HG03575 (cell line): Measurements from ENCODE around the gene SLC5A12.

Experiments used
- ATAC-seq: cut with Tn5 transposase; IDR thresholded peaks from one replicate; pipeline ENCODE4 v1.9.1; 2021; ENCODE audit not compliant: unreplicated experiment, insufficient number of reproducible peaks, low FRiP score; ENCODE audit errors: extremely low read depth

Gene SLC5A12

DNA sequence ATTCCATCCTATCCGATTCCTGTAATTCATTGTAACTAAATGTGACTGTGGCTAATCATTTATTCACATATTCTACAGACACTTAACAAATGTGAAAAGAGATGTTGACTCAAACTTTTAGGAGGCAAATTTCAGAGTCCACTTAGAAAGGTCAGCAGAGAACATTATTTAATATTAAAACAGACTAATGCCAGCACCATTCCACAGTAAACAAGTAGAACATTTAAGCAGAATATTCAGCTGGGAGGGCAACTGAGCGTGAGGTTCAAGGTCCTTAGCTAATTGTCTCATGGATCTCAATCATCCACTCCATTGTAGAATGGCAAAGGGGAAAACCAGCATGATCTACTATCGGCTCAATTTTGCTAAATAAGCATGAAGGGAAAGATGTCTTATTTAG, 5.1 kb upstream of the SLC5A12 start:
- no peak for ATAC-seq

DNA sequence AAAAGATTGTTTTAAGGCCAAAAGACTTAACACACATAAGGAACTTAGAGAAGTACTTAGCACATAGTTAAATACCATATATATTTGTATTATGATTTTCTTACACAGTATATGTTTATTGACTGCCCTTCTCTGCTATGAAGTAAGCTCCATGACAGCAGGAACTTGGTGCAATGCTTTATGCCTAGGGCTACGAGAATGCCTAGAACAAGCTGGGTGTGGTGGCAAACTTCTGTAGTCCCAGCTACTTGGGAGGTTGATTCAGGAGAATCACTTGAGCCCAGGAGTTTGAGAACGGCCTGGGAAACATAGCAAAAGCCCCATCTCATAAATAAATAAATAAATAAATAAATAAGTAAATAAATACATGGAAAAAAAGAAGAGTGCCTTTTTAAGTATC, 1.9 kb downstream of the SLC5A12 start:
- ATAC-seq = no peak

DNA sequence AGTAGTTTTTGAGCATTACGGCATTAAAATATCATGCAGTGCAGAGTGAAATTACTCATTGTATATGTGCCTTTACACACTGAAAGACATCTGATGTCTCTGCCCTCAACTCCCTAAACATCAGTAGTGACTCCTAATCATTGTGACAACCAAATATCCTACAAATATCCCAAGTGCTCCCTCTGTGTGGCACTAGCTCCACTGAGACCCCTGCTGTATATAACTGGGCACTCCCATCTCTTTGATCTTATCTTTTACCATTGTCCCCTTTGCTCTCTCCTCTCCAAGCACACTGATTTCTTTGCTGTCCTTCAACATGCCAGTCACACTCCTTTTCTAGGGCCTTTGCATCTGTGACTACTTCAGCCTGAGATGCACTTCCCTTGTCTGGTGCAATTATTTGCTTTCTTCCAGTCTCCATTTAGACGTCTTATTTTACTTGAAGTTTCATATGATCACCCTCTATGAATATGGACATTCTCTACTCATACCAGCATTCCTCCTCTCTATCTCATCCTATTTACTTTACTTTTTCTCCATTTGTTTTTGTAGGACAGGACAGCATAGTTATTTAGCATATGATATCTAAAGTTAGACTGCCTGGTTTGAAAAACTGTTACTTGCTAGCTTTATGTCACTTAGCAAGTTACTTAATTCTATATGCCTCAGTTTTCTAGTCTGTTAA, 2.4 kb downstream of the SLC5A12 start:
- ATAC-seq = no peak

DNA sequence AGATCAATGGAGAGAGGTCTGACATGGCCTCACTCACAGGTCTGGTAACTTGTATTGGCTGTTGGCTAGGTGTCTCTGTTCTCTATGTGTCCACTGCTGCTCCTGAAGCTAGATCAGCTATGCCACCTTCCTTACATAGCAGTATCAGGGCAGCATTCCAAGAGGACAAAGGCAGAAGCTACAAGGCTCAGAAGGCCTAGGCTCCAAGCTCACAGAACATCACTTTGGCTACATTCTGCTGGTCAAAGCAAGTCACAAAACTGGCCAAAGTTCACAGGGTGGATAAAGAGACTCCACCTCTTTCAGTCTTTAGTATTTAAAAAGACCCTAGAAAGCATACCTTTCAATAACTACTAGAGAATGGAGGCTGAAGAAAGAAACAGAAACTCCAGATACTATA, 4.1 kb downstream of the SLC5A12 start:
- no peak for ATAC-seq

DNA sequence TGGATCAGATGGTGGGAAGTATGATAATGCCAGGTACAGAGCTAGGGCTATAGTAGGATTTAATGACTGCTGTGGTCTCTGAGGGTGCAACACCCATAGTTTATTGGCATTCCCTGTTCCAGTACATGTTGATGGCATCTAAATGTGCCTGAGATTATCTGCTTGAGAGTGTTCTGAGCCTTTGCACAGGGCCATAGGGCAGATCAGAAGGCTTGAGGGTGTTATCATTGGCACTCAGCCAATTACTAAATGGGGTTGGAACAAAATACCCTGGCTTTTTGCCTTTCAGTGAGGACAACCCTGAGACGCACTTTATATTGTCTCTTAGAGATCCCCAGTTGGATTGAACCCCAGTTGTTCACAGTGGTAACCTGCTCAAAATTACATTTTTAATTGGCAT, 6.7 kb downstream of the SLC5A12 start:
- no peak for ATAC-seq

DNA sequence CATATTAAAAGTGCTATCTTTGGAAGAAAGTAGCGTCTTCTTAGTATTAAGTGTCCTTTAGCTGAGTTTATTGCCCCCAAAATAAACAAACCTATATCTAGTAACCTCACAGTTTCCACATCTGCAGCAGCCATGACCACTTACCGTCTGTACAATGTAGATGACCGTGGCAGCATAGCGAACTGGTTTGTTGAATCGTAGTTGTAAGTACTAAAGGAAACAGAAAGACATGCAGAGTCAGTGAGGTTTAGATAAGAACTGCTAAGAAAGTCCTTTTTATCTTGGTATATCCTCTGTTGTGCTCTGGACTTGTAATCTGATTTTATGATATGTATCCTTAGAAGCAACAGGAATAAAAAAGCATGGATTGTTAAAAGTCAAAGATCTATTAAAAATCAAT, 9.4 kb downstream of the SLC5A12 start:
- no peak for ATAC-seq

DNA sequence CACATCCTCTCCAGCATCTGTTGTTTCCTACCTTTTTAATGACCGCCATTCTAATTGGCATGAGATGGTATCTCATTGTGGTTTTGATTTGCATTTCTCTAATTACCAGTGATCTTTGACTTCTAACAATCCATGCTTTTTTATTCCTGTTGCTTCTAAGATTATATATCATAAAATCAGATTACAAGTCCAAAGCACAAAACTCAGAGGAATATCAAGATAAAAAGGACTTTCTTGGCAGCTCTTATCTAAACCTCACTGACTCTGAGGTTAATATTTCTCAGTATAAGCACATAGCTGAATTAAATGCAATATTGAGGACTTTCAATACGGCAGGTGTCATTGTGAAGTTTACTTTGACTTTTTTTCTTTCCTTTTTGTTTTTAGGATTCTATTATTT, 11.4 kb downstream of the SLC5A12 start:
- ATAC-seq = no peak

DNA sequence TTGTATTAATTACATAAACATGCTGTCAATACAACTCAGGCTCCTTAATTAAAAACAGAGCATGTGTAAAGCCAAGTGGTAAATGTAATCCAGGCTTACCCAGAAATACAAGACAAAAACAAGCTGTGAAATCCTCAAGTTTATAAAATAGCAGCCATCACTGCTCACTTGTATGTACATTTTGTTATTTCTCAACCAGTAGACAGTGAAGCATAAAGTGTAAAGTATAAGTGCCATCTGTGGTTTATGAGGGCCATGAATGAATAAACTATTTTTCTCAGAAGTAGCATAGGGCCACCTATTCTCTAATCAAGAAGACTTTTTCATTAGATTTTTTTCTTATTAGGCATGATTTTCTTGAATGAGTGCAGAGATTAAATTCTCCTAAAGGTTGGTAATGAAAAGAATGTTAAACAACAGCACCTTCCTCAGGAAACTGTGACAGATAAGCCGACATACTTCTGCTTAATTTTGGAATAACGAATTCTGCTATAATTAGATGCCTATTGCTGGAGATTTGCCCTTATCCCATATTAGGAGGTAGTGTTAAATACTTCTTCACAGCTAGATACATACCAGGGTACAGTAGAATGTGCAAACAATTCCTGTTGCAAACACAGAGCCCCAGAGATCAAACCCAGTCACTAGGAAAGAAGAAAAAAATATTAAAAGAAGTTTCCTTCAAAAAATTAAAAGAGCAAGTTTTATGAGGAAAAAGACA, 13.0 kb downstream of the SLC5A12 start:
- ATAC-seq = no peak

DNA sequence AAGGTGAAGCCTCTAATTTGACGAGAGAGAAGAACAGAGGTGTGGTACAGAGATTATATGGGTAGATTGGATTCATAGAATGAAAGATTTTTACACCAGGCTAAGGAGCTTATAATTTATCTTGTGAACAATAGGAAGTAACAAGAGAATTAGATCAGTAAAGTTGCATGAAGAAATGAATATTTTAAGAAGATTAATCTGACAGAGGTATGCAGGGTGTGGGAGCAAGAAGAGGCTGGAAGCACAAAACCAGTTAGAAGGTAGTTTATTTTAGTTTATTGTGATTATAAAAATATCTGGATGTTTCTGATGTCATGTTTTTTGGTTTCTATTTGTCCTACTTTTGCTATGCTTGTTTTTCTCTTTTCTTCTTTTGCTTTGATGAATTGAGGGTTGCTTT, 15.7 kb downstream of the SLC5A12 start:
- ATAC-seq = no peak

DNA sequence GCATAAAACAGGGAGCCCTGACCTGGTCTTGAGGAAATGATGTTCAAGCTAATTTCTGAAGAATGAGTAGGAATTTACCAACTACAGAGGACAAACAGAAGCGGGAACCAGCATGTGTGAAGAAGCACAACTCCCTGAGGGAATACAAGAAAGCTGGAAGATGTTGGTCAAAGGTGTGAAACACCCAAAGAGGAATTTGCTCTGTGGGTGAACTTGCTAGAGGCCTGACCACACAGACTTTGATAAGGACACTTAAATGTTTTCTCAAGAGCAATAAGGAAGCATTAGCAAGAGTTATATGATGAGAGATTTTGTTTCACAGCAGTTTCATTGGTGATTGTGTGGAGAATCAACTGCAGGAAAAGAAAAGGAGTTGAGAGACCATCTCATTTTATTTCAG, 17.6 kb downstream of the SLC5A12 start:
- ATAC-seq = no peak

DNA sequence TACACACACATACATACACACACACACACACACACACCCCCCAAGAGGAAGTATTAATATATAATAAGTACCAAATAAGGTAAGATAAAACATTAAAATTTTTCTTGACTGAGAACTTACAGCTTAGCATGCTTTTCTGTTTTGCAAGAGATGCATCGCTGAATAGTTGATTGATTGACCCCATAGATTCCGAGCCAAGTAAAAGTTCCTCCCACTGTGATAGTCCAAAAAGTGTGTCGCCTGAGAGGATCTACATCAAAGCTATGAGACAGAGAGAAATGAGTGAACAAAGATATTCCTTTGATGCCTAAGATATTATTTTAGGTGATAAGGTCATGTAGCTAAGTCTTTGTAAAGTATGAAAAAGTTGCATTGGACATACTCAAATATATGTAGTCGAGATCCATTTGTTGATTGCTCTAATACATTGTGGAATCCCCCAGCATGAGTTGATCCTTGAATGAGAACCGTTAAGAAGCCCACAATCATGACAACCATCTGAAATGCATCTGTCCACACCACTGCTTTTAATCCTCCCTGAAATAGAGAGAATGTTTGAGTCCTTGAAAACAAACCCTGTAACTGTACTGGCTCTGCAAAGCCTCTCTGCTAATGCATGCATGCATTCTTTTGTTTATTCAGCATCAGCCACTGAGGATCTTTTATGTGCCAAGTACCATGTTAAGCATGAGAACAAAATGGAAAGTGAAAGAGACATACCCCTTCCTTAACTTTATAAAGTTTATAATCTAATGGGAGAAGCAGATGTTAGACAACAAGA, 18.3 kb downstream of the SLC5A12 start:
- ATAC-seq = no peak

DNA sequence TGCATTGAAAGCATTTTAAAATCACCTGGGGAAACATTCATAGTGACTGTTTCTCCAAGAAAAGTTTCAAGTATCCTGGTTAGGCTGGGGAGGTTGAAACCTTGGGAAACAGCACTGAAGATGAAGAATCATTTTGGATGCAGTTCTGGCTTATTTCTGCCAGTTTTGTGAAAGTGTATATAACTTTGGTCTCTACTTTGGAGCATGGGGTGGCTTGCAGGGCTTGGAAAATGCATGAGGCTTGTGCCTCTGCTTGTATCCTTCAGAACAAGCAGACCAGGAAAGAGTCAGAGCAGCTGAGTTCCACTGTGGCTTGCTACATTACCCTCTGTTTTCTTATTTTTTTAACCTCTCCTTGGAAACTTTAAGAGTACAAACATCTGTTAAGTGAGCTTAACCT, 19.5 kb downstream of the SLC5A12 start:
- no peak for ATAC-seq

DNA sequence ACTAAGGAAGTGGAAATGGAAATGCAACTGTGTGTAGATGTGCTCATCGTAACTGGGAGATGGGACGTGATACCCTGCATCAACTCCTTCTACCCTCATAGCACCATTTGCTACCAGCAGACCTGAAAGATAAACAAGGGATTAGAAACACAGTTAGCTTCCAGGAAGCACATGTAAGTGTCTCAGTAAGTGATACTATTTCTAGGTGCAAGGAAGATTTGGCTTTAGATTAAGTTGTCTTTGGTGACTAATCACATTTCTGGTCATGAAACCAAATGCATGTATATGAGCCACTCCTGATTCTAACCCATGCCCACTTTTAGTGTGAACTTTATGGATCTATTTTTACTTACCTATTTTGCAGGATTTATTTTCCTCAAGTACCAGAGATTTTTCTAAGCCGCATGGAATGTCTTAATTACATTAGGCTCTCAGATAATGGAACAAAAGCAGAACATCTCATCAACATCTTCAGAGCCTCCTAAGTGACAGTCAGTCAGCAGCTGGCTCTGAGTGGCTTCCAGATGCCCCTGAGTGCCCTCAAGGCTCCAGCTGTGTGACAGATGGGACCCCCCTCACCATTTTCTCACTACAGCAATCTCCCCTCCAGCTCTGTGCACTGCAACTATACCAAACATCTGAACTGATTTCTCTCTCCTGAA, 21.2 kb downstream of the SLC5A12 start:
- ATAC-seq = no peak

DNA sequence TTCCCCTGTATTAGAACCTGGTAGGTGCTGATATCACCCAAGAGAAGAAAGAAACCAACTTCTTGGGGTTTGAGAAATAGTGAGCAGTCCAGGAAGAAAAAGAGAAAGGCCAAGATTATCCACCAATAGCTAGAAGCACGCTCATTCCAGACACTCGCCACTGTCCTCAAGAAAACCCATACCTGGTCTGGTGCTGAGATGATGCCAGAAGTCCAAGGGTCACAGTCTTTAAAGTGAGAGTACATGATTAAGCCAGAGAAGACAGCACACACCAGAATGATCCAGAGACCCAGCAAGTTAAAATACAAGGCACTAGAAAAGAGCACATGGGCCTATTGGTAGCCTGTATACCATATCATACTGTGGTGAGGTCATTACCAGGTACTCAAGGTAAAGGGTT, 23.6 kb downstream of the SLC5A12 start:
- no peak for ATAC-seq

DNA sequence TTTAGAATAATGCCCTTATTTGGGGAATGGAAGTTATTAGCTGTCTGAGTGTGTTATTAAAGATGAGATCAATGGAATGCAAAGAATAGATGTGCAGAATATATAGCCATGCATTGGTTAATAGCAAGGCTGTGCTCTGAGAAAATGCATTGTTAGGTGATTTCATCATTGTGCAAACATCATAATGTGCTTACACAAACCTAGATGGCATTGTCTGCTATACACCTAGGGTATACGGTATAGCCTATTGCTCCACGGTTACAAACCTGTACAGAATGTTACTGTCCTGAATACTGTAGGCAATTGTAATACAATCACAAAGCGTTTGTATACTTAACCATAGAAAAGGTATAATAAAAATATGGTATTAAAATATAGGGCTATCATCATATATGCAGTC, 25.5 kb downstream of the SLC5A12 start:
- no peak for ATAC-seq

DNA sequence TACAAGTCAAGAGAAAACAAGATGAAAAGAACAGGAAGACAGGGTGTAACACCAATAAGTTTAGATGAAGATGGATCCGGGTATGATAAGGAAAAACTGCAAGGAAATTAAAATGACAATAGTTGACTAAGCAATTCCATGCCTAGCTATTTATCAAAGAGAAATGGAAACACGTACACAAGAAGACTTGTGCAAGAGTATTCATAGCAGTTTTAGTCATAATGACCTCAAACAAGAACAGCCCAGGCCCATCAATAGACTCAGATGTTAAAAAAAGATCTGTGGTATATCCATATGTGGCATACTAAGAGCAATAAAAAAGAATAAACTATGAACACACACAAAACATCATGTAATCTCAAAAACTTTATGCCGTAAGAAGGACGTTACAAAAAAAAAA, 33.2 kb downstream of the SLC5A12 start:
- ATAC-seq = no peak

DNA sequence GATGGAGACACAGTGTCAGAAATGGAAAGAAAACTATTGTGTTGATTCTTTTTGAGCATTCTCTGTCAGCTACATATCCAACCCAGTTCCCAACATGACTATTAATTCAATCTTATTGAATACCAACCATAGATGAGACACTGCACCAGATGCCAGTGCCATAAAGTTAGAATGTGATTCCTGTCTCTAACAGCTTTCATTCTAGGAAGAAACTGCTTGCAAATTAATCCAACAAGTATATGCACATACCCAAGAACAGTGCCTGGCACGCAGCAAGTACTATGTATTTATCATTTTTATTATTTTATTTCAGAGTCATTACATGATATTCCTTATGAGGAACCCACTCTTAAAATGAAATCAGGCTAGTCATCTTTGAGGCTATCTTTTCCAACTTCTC, 34.5 kb downstream of the SLC5A12 start:
- no peak for ATAC-seq

DNA sequence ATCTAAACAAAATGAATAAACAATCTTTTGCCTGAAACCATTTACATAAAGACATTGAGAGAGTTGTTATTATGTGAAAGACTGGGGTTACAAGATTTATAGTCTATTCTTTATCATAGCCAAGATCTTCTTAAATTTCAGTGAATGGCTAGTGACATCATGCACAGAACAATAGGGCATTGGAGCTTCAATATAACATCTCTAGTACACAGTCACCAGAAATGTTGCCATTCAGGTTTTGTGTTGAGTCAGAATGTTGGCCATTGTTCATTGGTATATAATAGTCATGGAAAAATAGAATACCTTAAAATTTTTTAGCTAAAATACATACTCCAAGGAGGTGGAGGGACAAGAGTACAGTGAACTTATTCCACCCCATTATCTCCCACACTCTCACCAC, 44.3 kb downstream of the SLC5A12 start:
- ATAC-seq = no peak

DNA sequence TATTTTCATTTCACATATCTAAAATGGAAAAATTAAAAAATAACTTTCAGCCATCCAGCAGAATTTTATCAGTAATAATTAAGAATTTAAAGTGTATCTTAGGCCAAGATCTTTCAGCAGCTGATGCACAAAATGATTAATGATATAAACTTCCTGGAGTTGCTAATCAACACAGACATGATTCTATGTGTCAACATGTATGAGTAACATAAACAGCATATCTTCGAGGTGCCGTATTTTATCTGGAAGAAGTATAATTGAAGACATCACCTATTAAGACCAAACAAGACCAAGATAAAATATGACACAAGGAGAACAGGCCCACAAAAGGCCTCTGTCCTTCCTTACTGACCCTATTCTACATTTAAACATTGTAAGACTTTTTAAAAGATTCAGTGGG, 45.2 kb downstream of the SLC5A12 start:
- no peak for ATAC-seq
